ENCODE measurements around the gene ZNRF3. TPM values are rescaled to one million over a fixed set of nuclear protein-coding genes. Genes with fewer than 3 reads are reported as not detected.
"Not testable (repeated sequence)": the region's sequence is repeated elsewhere in the genome, so short reads cannot be mapped to it uniquely, and the experiment has no call there.

Gene ZNRF3
- total RNA-seq, 1 donor from 2014 or later, result 18.5 TPM

GRCh38 chr22:28948424-28948823 lies 65.1 kb downstream of the ZNRF3 start:
- no peak overlapping the region for H3K27ac Mint-ChIP-seq (ENCODE audit: unreplicated experiment)
- H3K4me1 Mint-ChIP-seq, result peaks cover 50% of the 10 kb centered on the region
- TF ChIP-seq CTCF (conservative IDR thresholded peaks at IDR 0.05), result no peak
- peaks cover 18% of the 10 kb centered on the region for H3K9me3 Mint-ChIP-seq
- H3K4me3 Mint-ChIP-seq, result no peak overlapping the region
- no peaks in the 10 kb centered on the region for H3K27me3 Mint-ChIP-seq (ENCODE audit: low read depth)
- H3K36me3 Mint-ChIP-seq (ENCODE audit: low read depth), result peaks cover 27% of the 10 kb centered on the region
- no peak for DNase-seq (ENCODE audit: low read depth, low spot score)

- not testable (repeated sequence) for DNase-seq (ENCODE audit: low read depth, low spot score); H3K27me3 Mint-ChIP-seq (ENCODE audit: low read depth); H3K4me3 Mint-ChIP-seq; H3K27ac Mint-ChIP-seq (ENCODE audit: unreplicated experiment)
- Mint-ChIP-seq H3K36me3 (ENCODE audit: low read depth) (peaks cover 23% of the 10 kb centered on the region), H3K9me3 (peaks cover 18% of the 10 kb centered on the region), H3K4me1 (peaks cover 48% of the 10 kb centered on the region)
Measured at GRCh38 chr22:28948860-28949551, 65.6 kb downstream of the ZNRF3 start.

GRCh38 chr22:28949788-28950187 lies 66.4 kb downstream of the ZNRF3 start:
- H3K36me3 Mint-ChIP-seq (ENCODE audit: low read depth), result peaks cover 22% of the 10 kb centered on the region

GRCh38 chr22:28950617-28951411 lies 67.4 kb downstream of the ZNRF3 start:
- Mint-ChIP-seq H3K4me3 (no peak overlapping the region), H3K4me1 (peaks cover 43% of the 10 kb centered on the region), H3K9me3 (peaks cover 18% of the 10 kb centered on the region), H3K27ac (ENCODE audit: unreplicated experiment) (peak overlapping the region; percentile 20), H3K27me3 (ENCODE audit: low read depth) (no peaks in the 10 kb centered on the region), H3K36me3 (ENCODE audit: low read depth) (peaks cover 18% of the 10 kb centered on the region)
- no peak for TF ChIP-seq CTCF (conservative IDR thresholded peaks at IDR 0.05)
- DNase-seq (ENCODE audit: low read depth, low spot score), result no peak

More at GRCh38 chr22:28949788-28950187, 66.4 kb downstream of the ZNRF3 start:
- Mint-ChIP-seq H3K4me3 (no peak overlapping the region), H3K4me1 (peaks cover 46% of the 10 kb centered on the region), H3K27me3 (ENCODE audit: low read depth) (no peaks in the 10 kb centered on the region), H3K9me3 (peaks cover 18% of the 10 kb centered on the region), H3K27ac (ENCODE audit: unreplicated experiment) (no peak overlapping the region)
- TF ChIP-seq CTCF (conservative IDR thresholded peaks at IDR 0.05), result no peak
- no peak for DNase-seq (ENCODE audit: low read depth, low spot score)

GRCh38 chr22:28951530-28951929 lies 68.2 kb downstream of the ZNRF3 start:
- no peak for TF ChIP-seq CTCF (conservative IDR thresholded peaks at IDR 0.05)
- Mint-ChIP-seq H3K4me3 (no peak overlapping the region), H3K9me3 (peaks cover 12% of the 10 kb centered on the region), H3K27me3 (ENCODE audit: low read depth) (no peaks in the 10 kb centered on the region), H3K27ac (ENCODE audit: unreplicated experiment) (no peak overlapping the region), H3K4me1 (peaks cover 50% of the 10 kb centered on the region), H3K36me3 (ENCODE audit: low read depth) (peaks cover 12% of the 10 kb centered on the region)
- no peak for DNase-seq (ENCODE audit: low read depth, low spot score)

Measured in neural crest cell (in vitro differentiated cells).